Cardiac muscle cell (in vitro differentiated cells and primary cell): ENCODE results near the gene C19orf85. TPM values are rescaled to one million over a fixed set of nuclear protein-coding genes. Genes with fewer than 3 reads are reported as not detected.

Source experiments
- DNase-seq, 2 donors: peaks; one replicate each; pipeline versions ENCODE4 v3.0.0 to v3.0.0-alpha.2; 2010 to 2017; ENCODE audit warnings: low read depth in 1 of 2, low spot score in 1 of 2
- H3K27ac ChIP-seq: fragments of 200-600 bp; sonication (generic); 2 replicates; pipeline ENCODE4 v1.5.1; 2016
- H3K27me3 ChIP-seq: fragments of 200-600 bp; sonication (generic); 2 replicates; pipeline ENCODE4 v1.6.0; 2016; ENCODE audit warnings: control low read depth
- H3K36me3 ChIP-seq: fragments of 200-600 bp; sonication (generic); 2 replicates; pipeline ENCODE4 v1.5.1; 2016; ENCODE audit warnings: control low read depth
- H3K4me1 ChIP-seq: fragments of 200-600 bp; sonication (generic); 2 replicates; pipeline ENCODE4 v1.8.1; 2017; ENCODE audit warnings: low read depth, mild to moderate bottlenecking, mixed run types
- H3K4me3 ChIP-seq: fragments of 200-600 bp; sonication (generic); 2 replicates; pipeline ENCODE4 v1.5.1; 2016; ENCODE audit warnings: mild to moderate bottlenecking
- H3K9me3 ChIP-seq: fragments of 200-600 bp; sonication (generic); 2 replicates; pipeline ENCODE4 v1.5.1; 2017; ENCODE audit warnings: low read depth, mild to moderate bottlenecking, control low read depth
- CTCF ChIP-seq: IDR thresholded peaks from 2 replicates; pipeline ENCODE4 v1.5.1; 2012; ENCODE audit warnings: low read depth, mild to moderate bottlenecking, low read length
- polyA plus RNA-seq: library from polyadenylated mRNA; unstranded; fragments of >200 nt; fragmentation: Nextera tagmentation; extraction: Ambion mirVana; gene quantifications from 2 replicates; pipeline ENCODE4 v1.2.1, GENCODE V29; 2016
- total RNA-seq: library from RNA; depleted of rRNA; stranded (reverse); fragments of >200 nt; gene quantifications from 2 replicates; pipeline ENCODE4 v1.2.3, GENCODE V29; 2016

Gene C19orf85
- total and polyA plus RNA-seq, 2 experiments from 2014 or later = not detected

- H3K9me3 ChIP-seq = no peaks in the 10 kb centered on the region
- TF ChIP-seq CTCF = no peak
- no peaks in the 10 kb centered on the region for H3K27me3 ChIP-seq
- H3K4me1 ChIP-seq = peaks cover 23% of the 10 kb centered on the region
- no peaks in the 10 kb centered on the region for H3K36me3 ChIP-seq
- H3K4me3 ChIP-seq = no peak within 1 kb of the TSS
- H3K27ac ChIP-seq = peak within 1 kb of the TSS; percentile 90
- peak in 1 of 2 donors; percentile 76 for DNase-seq
Measured at GRCh38 chr19:55487924-55488687, 23.6 kb upstream of the C19orf85 start, which contains the start of gene SSC5D. Gene SSC5D (plus strand): TSS chr19:55488436. CDS start chr19:55488590, 154 bp downstream.

GRCh38 chr19:55486971-55487923, 22.7 kb upstream of the C19orf85 start:
- peak; percentile 70 to 96 for DNase-seq
- H3K4me1 ChIP-seq = peaks cover 23% of the 10 kb centered on the region
- no peak for TF ChIP-seq CTCF
- no peaks in the 10 kb centered on the region for H3K27me3 ChIP-seq
- peak overlapping the region; percentile 90 for H3K27ac ChIP-seq
- H3K4me3 ChIP-seq = peak overlapping the region; percentile 7
- H3K9me3 ChIP-seq = no peaks in the 10 kb centered on the region
- no peaks in the 10 kb centered on the region for H3K36me3 ChIP-seq

GRCh38 chr19:55486043-55486970, 21.8 kb upstream of the C19orf85 start:
- peaks cover 2% of the 10 kb centered on the region for H3K36me3 ChIP-seq
- no peaks in the 10 kb centered on the region for H3K9me3 ChIP-seq
- peak; percentile 16 for TF ChIP-seq CTCF
- H3K27ac ChIP-seq = peak overlapping the region; percentile 90
- no peaks in the 10 kb centered on the region for H3K27me3 ChIP-seq
- H3K4me3 ChIP-seq = peak overlapping the region; percentile 87
- no peak for DNase-seq
- H3K4me1 ChIP-seq = peaks cover 23% of the 10 kb centered on the region

GRCh38 chr19:55485439-55486011, 21.0 kb upstream of the C19orf85 start:
- TF ChIP-seq CTCF = no peak
- Histone ChIP-seq H3K36me3 (peaks cover 2% of the 10 kb centered on the region), H3K27me3 (no peaks in the 10 kb centered on the region), H3K4me1 (peaks cover 23% of the 10 kb centered on the region), H3K4me3 (peak overlapping the region; percentile 87), H3K9me3 (no peaks in the 10 kb centered on the region), H3K27ac (peak overlapping the region; percentile 67)
- DNase-seq = no peak
